HL-60 (cell line): ENCODE measurements around the gene OR9Q1.

Experiments used
- CTCF ChIP-seq: IDR thresholded peaks from one replicate; pipeline ENCODE4 v1.5.1; 2011; ENCODE audit warnings: low read length, control low read depth, inconsistent platforms; ENCODE audit not compliant: insufficient read depth
- GABPA ChIP-seq: IDR thresholded peaks from 2 replicates; pipeline ENCODE4 v1.6.1; 2012; ENCODE audit warnings: low read depth
- POLR2AphosphoS5 ChIP-seq: IDR thresholded peaks from 2 replicates; pipeline ENCODE4 v1.6.1; 2012; ENCODE audit warnings: low read depth

DNA sequence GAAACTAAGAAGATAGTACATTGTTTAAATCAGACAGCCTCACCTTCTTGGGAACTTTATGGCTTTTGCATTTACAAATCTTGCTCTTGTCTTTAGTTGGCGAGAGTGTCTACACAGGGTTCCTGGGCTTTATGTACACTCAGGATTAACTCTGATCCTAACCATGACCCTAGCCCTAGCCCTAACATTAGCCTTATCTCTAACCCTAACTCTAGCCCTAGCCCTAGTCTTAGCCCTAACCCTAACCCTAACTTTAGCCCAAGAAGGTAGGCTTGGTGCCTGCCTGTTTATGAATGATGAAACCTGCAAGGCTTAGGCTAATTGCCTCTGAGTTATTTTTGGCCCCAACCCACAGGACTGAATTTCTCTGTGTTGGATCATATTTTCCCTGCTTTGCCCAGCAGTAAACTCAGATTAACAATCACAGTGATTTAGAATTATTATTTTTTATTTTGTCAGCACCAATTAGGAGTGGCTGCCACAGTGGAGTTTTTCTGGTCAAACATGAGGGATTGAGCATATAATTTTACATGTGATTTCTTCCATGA lies 44.1 kb upstream of the OR9Q1 start:
- no peak for TF ChIP-seq CTCF
- no peak for TF ChIP-seq GABPA
- TF ChIP-seq POLR2AphosphoS5: no peak
